H1 (cell line): ENCODE results near the gene WDR41. TPM values are rescaled to one million over a fixed set of nuclear protein-coding genes. Genes with fewer than 3 reads are reported as not detected.

ENCODE experiments used
- ASH2L ChIP-seq: fragments of 200-600, 300-600 bp; sonication (generic); IDR thresholded peaks from one replicate; pipeline ENCODE4 v1.7.1; 2017; ENCODE audit warnings: low read length
- ATF2 ChIP-seq: IDR thresholded peaks from 2 replicates; pipeline ENCODE4 v1.6.1; 2012; ENCODE audit warnings: low read length, inconsistent platforms
- BACH1 ChIP-seq: IDR thresholded peaks from 2 replicates; pipeline ENCODE4 v1.6.1; 2012; ENCODE audit warnings: low read length, improper control_type of control experiment
- CBX5 ChIP-seq: fragments of 300-800, 300-1000 bp; sonication (generic); IDR thresholded peaks from 2 replicates; pipeline ENCODE4 v1.7.1; 2016; ENCODE audit warnings: antibody characterized with exemption, low read length, low read depth
- CEBPB ChIP-seq: IDR thresholded peaks from 2 replicates; pipeline ENCODE4 v1.6.1; 2012; ENCODE audit warnings: low read depth, low read length
- CTBP2 ChIP-seq: IDR thresholded peaks from 2 replicates; pipeline ENCODE4 v1.7.0; 2011; ENCODE audit warnings: borderline replicate concordance, mild to moderate bottlenecking, moderate library complexity, mixed read lengths, low read length; ENCODE audit not compliant: insufficient read depth, insufficient read length
- CTCF ChIP-seq, 3 experiments: IDR thresholded peaks; 1 replicate in 2 of 3; 2 replicates in 1 of 3; pipeline versions ENCODE4 v1.5.1 to v1.6.1; 2011; ENCODE audit warnings: low read length in 3 of 3, mild to moderate bottlenecking in 3 of 3, inconsistent platforms in 2 of 3, low read depth in 1 of 3, moderate library complexity in 1 of 3; ENCODE audit not compliant: insufficient read depth in 1 of 3; ENCODE audit errors: control extremely low read depth in 1 of 3
- JUN ChIP-seq: IDR thresholded peaks from 2 replicates; pipeline ENCODE4 v1.6.1; 2011; ENCODE audit warnings: low read depth, mild to moderate bottlenecking, improper control_type of control experiment, low read length
- KDM4A ChIP-seq: IDR thresholded peaks from one replicate; pipeline ENCODE4 v1.7.1; 2012; ENCODE audit warnings: low read depth, mild to moderate bottlenecking, moderate library complexity, low read length, inconsistent platforms; ENCODE audit not compliant: severe bottlenecking
- MAX ChIP-seq: IDR thresholded peaks from 2 replicates; pipeline ENCODE4 v1.6.1; 2012; ENCODE audit warnings: inconsistent platforms
- NANOG ChIP-seq: IDR thresholded peaks from 2 replicates; pipeline ENCODE4 v1.6.1; 2011; ENCODE audit warnings: low read length, low read depth, mild to moderate bottlenecking, inconsistent platforms; ENCODE audit not compliant: insufficient read depth, poor library complexity, severe bottlenecking
- POU5F1 ChIP-seq: IDR thresholded peaks from 2 replicates; pipeline ENCODE4 v1.6.1; 2011; ENCODE audit warnings: low read depth, mild to moderate bottlenecking, low read length, moderate library complexity
- RXRA ChIP-seq: IDR thresholded peaks from 2 replicates; pipeline ENCODE4 v1.6.1; 2011; ENCODE audit warnings: low read depth, mild to moderate bottlenecking, low read length, moderate library complexity; ENCODE audit not compliant: insufficient read depth
- SAP30 ChIP-seq: fragments of 300-600 bp; sonication (generic); IDR thresholded peaks from 2 replicates; pipeline ENCODE4 v1.7.1; 2012; ENCODE audit warnings: low read length, moderate library complexity, mild to moderate bottlenecking, inconsistent platforms; ENCODE audit not compliant: insufficient read depth, insufficient replicate concordance
- SP2 ChIP-seq: IDR thresholded peaks from 2 replicates; pipeline ENCODE4 v1.6.1; 2012; ENCODE audit warnings: mild to moderate bottlenecking, low read length, inconsistent platforms
- SP4 ChIP-seq: IDR thresholded peaks from 2 replicates; pipeline ENCODE4 v1.6.1; 2012; ENCODE audit warnings: low read length, inconsistent platforms
- SRF ChIP-seq: IDR thresholded peaks from 2 replicates; pipeline ENCODE4 v1.6.1; 2011; ENCODE audit warnings: mild to moderate bottlenecking, low read depth, low read length, moderate library complexity
- TAF7 ChIP-seq: optimal IDR thresholded peaks from 2 replicates; pipeline ENCODE3; 2011; ENCODE audit warnings: low read depth, mild to moderate bottlenecking, inconsistent platforms, low read length, moderate library complexity, borderline replicate concordance
- TCF12 ChIP-seq: IDR thresholded peaks from 2 replicates; pipeline ENCODE4 v1.6.1; 2011; ENCODE audit warnings: low read depth, mild to moderate bottlenecking, low read length
- polyA plus RNA-seq, 7 experiments: library from polyadenylated mRNA; depleted of rRNA in 3 of 7; stranded (reverse) in 5 of 7; unstranded in 2 of 7; fragments of >200 nt in 5 of 7; fragments of 200-250 nt in 2 of 7; gene quantifications; 1 replicate in 5 of 7; 2 replicates in 1 of 7; 4 replicates in 1 of 7; pipeline versions ENCODE4 v1.2.1 to v1.2.3, GENCODE V29; 2011 to 2013; ENCODE audit warnings: missing spikeins in 2 of 7, mixed read lengths in 2 of 7
- total RNA-seq: library from RNA; stranded (reverse); fragmentation: NEBNext Ultra II Directional; extraction: Animal tissue kit (Norgen Biotek cat#: 25700); gene quantifications from 2 replicates; pipeline ENCODE4 v1.2.1, GENCODE V29; 2021

Gene WDR41
- total and polyA plus RNA-seq, 2 of the 8 experiments (the other 6 are each of a cell fraction or from before 2014, with no cell fraction given): 16.4 to 44.9 TPM

GRCh38 chr5:77491783-77492652 is at the start of gene WDR41 (continued):
- TF ChIP-seq SP2 (no peak), TCF12 (no peak), KDM4A (peak; percentile 97), CTCF (IDR thresholded peaks at IDR 0.05; ENCODE audit: control extremely low read depth in 1 of 3, insufficient read depth in 1 of 3, low read depth in 1 of 3, low read length in 3 of 3) (peak; percentile 78 to 87 (median 85)), MAX (peak; percentile 73), JUN (0 out of 2 replicates have a peak, but pooled peaks have one; percentile 20), TAF7 (peak; percentile 83), SRF (peak; percentile 10; the same call in 1 of the 2 replicates), SP4 (no peak), POU5F1 (no peak), NANOG (peak; percentile 20), CTBP2 (no peak), ATF2 (no peak), BACH1 (peak; percentile 18; the same call in 1 of the 2 replicates), SAP30 (no peak), ASH2L (peak; percentile 73), RXRA (no peak), CEBPB (no peak), CBX5 (no peak)
